A549 (cell line): ENCODE measurements around the gene UGT1A3. TPM values are rescaled to one million over a fixed set of nuclear protein-coding genes. Genes with fewer than 3 reads are reported as not detected.

ENCODE experiments used
- ATAC-seq, 2 experiments: fragments of 200-7000 bp in 1 of 2; fragments of >200 bp in 1 of 2; cut with Nextera tagmentation in 1 of 2; cut with Tn5 transposase in 1 of 2; 3 replicates each; pipeline versions ENCODE4 v1.8.0 to v1.9.1; 2018 to 2020; ENCODE audit warnings: mild to moderate bottlenecking in 1 of 2, moderate library complexity in 1 of 2
- CTCF ChIA-PET: fragments of 300-600 bp; sonication (Branson Sonifier 250); formaldehyde crosslinking; extraction: SDS; loops from one replicate; lab custom pipeline; 2021; ENCODE audit warnings: antibody characterized with exemption, inconsistent platforms; lab: Yijun Ruan, JAX
- POLR2A ChIA-PET: fragments of 350-600 bp; formaldehyde crosslinking; extraction: SDS; loops from one replicate; lab custom pipeline; 2021; ENCODE audit warnings: antibody characterized with exemption, inconsistent platforms; lab: Yijun Ruan, JAX
- DNase-seq, 2 experiments: peaks; one replicate each; pipeline versions ENCODE4 v3.0.0 to v3.0.0-alpha.2; 2011 to 2016; ENCODE audit warnings: low read depth in 1 of 2, low spot score in 1 of 2
- FAIRE-seq: peaks from 2 replicates; lab custom pipeline; 2011; peaks lifted over from hg19 to GRCh38; lab: Jason Lieb, UNC
- H3K27ac ChIP-seq, 2 experiments: fragments of >200 bp; sonication (Bioruptor Twin); formaldehyde crosslinking; 3 replicates each; pipeline ENCODE4 v1.5.1; 2016 to 2017
- H3K4me1 ChIP-seq: fragments of >200 bp; sonication (Bioruptor Twin); formaldehyde crosslinking; 3 replicates; pipeline ENCODE4 v1.6.1; 2016
- H3K4me2 ChIP-seq: fragments of >200 bp; sonication (Bioruptor Twin); formaldehyde crosslinking; 3 replicates; pipeline ENCODE4 v1.6.1; 2016
- H3K4me3 ChIP-seq: fragments of >200 bp; sonication (Bioruptor Twin); formaldehyde crosslinking; 3 replicates; pipeline ENCODE4 v1.5.1; 2016
- H3K9me3 ChIP-seq: fragments of >200 bp; sonication (Bioruptor Twin); formaldehyde crosslinking; 3 replicates; pipeline ENCODE4 v1.6.1; 2016
- ATOH8 ChIP-seq: fragments of 250-450 bp; sonication (Bioruptor Pico); IDR thresholded peaks from 2 replicates; pipeline ENCODE4 v1.5.0; 2020; ENCODE audit warnings: low read depth, mild to moderate bottlenecking, moderate library complexity
- BCL3 ChIP-seq: fragments of >200 bp; sonication (Bioruptor Twin); formaldehyde crosslinking; IDR thresholded peaks from 3 replicates; pipeline ENCODE4 v1.6.1; 2016
- CBX8 ChIP-seq: fragments of 200-600 bp; sonication (generic); IDR thresholded peaks from 2 replicates; pipeline ENCODE4 v1.6.1; 2016
- CEBPB ChIP-seq, 2 experiments: fragments of >200 bp in 1 of 2; sonication (Bioruptor Twin) in 1 of 2; formaldehyde crosslinking in 1 of 2; IDR thresholded peaks; 2 replicates each; pipeline ENCODE4 v1.6.1; 2012 to 2016
- ELK1 ChIP-seq: fragments of 150-350 bp; IDR thresholded peaks from 2 replicates; pipeline ENCODE4 v1.6.1; 2014; ENCODE audit warnings: low read depth, mild to moderate bottlenecking, low read length
- EP300 ChIP-seq, 2 experiments: fragments of >200 bp; sonication (Bioruptor Twin); formaldehyde crosslinking; IDR thresholded peaks; 2 replicates in 1 of 2; 3 replicates in 1 of 2; pipeline ENCODE4 v1.6.1; 2016 to 2017
- FOSB ChIP-seq: fragments of 250-450 bp; sonication (Bioruptor Pico); IDR thresholded peaks from 2 replicates; pipeline ENCODE4 v1.5.0; 2020; ENCODE audit warnings: mild to moderate bottlenecking, moderate library complexity
- FOXS1 ChIP-seq: fragments of 250-450 bp; sonication (Bioruptor Pico); IDR thresholded peaks from 2 replicates; pipeline ENCODE4 v1.5.0; 2020; ENCODE audit warnings: mild to moderate bottlenecking, moderate library complexity
- HMGXB4 ChIP-seq: fragments of 250-450 bp; sonication (Bioruptor Pico); IDR thresholded peaks from 2 replicates; pipeline ENCODE4 v1.5.0; 2021; ENCODE audit warnings: mild to moderate bottlenecking, moderate library complexity, borderline replicate concordance
- HOXB13 ChIP-seq: fragments of 250-450 bp; sonication (Bioruptor Pico); IDR thresholded peaks from 2 replicates; pipeline ENCODE4 v1.5.0; 2020; ENCODE audit warnings: low read depth, mild to moderate bottlenecking, moderate library complexity
- HOXB5 ChIP-seq: fragments of 250-450 bp; sonication (Bioruptor Pico); IDR thresholded peaks from 2 replicates; pipeline ENCODE4 v1.5.0; 2020; ENCODE audit warnings: mild to moderate bottlenecking, moderate library complexity
- JUN ChIP-seq, 2 experiments: fragments of >200 bp; sonication (Bioruptor Twin); formaldehyde crosslinking; IDR thresholded peaks; 2 replicates in 1 of 2; 3 replicates in 1 of 2; pipeline ENCODE4 v1.6.1; 2016 to 2017
- JUNB ChIP-seq: fragments of >200 bp; sonication (Bioruptor Twin); formaldehyde crosslinking; IDR thresholded peaks from 2 replicates; pipeline ENCODE4 v1.6.1; 2016
- KDM1A ChIP-seq: fragments of 200-600 bp; sonication (generic); IDR thresholded peaks from 2 replicates; pipeline ENCODE4 v1.6.1; 2016; ENCODE audit warnings: low read depth, mild to moderate bottlenecking
- MYC ChIP-seq: IDR thresholded peaks from 2 replicates; pipeline ENCODE4 v1.6.1; 2012; ENCODE audit warnings: mild to moderate bottlenecking, inconsistent platforms, low read length, improper control_type of control experiment, borderline replicate concordance
- NFE2L2 ChIP-seq: fragments of 150-350 bp; conservative IDR thresholded peaks from 2 replicates; pipeline ENCODE4 v1.6.1; 2014; ENCODE audit warnings: low read length
- NR3C1 ChIP-seq: fragments of >200 bp; sonication (Bioruptor Twin); formaldehyde crosslinking; IDR thresholded peaks from 3 replicates; pipeline ENCODE4 v1.6.1; 2017
- PBX3 ChIP-seq: IDR thresholded peaks from 2 replicates; pipeline ENCODE4 v1.6.1; 2012
- POLR2A ChIP-seq: IDR thresholded peaks from 2 replicates; pipeline ENCODE4 v1.6.1; 2012; ENCODE audit warnings: mild to moderate bottlenecking, low read length
- RAD21 ChIP-seq, 2 experiments: fragments of >200 bp in 1 of 2; sonication (Bioruptor Twin) in 1 of 2; formaldehyde crosslinking in 1 of 2; IDR thresholded peaks in 1 of 2; conservative IDR thresholded peaks in 1 of 2; 2 replicates in 1 of 2; 3 replicates in 1 of 2; pipeline ENCODE4 v1.6.1; 2012 to 2018; ENCODE audit warnings: inconsistent platforms in 1 of 2
- RARB ChIP-seq: fragments of 250-450 bp; sonication (Bioruptor Pico); IDR thresholded peaks from 2 replicates; pipeline ENCODE4 v1.8.0; 2021; ENCODE audit warnings: mild to moderate bottlenecking, moderate library complexity
- RCOR1 ChIP-seq: fragments of 150-350 bp; IDR thresholded peaks from 2 replicates; pipeline ENCODE4 v1.6.1; 2014; ENCODE audit warnings: antibody characterized with exemption, low read length, low read depth
- USF2 ChIP-seq: fragments of 450-650 bp; IDR thresholded peaks from 2 replicates; pipeline ENCODE4 v1.6.1; 2014; ENCODE audit warnings: antibody characterized with exemption
- ZNF302 ChIP-seq: fragments of 250-450 bp; sonication (Bioruptor Pico); IDR thresholded peaks from 2 replicates; pipeline ENCODE4 v1.9.0; 2021; ENCODE audit warnings: inconsistent platforms, mild to moderate bottlenecking, moderate library complexity
- WGBS: methylation state at CpG from one replicate; pipeline ENCODE4 v1.1.6; 2017; ENCODE audit errors: missing lambda C conversion rate; 5-methylcytosine and 5-hydroxymethylcytosine counted together
- polyA plus RNA-seq, 4 experiments: library from polyadenylated mRNA; depleted of rRNA in 3 of 4; stranded (reverse); fragments of >200 nt; fragmentation: RNase III in 1 of 4; extraction: RNeasy Plus Mini Kit Qiagen cat#74134 plus additional on column Dnase treatment in 1 of 4; gene quantifications; 2 replicates in 3 of 4; 3 replicates in 1 of 4; pipeline ENCODE4 v1.2.3, GENCODE V29; 2011 to 2017

Gene UGT1A3
- polyA plus RNA-seq, 2 of the 4 experiments (the other 2 are of a cell fraction), result 0.23 to 0.39 TPM

GRCh38 chr2:233680361-233681045, 48.3 kb upstream of the UGT1A3 start:
- POLR2A ChIA-PET, result no interaction called here
- WGBS, result 91% methylated on average over 4 of the region's 4 CpGs
- Histone ChIP-seq H3K27ac (peak overlapping the region; percentile 44 to 80; a peak in 5 of 6 replicates), H3K4me3 (no peak overlapping the region), H3K4me2 (no peak overlapping the region), H3K9me3 (peaks cover 5% of the 10 kb centered on the region), H3K4me1 (peaks cover 16% of the 10 kb centered on the region; the same call in 1 of the 3 replicates)
- CTCF ChIA-PET, result interaction anchor here (0.6 to 1.8 kb wide), 5 partner anchors 8 to 518 kb away, joined by 3 to 4 read pairs (median 3); no protein-coding TSS in a partner anchor
- TF ChIP-seq CBX8 (no peak), RARB (CRISPR knock-in tag) (no peak), JUNB (no peak), NFE2L2 (no peak), FOSB (CRISPR knock-in tag) (no peak), HMGXB4 (CRISPR knock-in tag) (no peak), ZNF302 (CRISPR knock-in tag) (no peak), BCL3 (no peak), MYC (no peak), RAD21 (conservative IDR thresholded peaks at IDR 0.05 in 1 of 2, IDR thresholded peaks at IDR 0.05 in 1 of 2) (no peak), KDM1A (no peak), USF2 (no peak), HOXB5 (CRISPR knock-in tag) (no peak), JUN (IDR thresholded peaks at IDR 0.05) (no peak), RCOR1 (no peak)
- no peak for FAIRE-seq
- peak in 1 of 2 experiments; percentile 26; a peak in 2 of 6 replicates for ATAC-seq
- DNase-seq, result no peak

GRCh38 chr2:233681521-233682099, 47.2 kb upstream of the UGT1A3 start, which contains the start of gene UGT1A7:
TSS of gene UGT1A7 (plus strand) at chr2:233681901. CDS start at chr2:233681938, 37 bp downstream.
- H3K4me3 ChIP-seq, result no peak within 1 kb of the TSS
- ChIA-PET POLR2A (no interaction called here), CTCF (interaction anchor here (0.5 to 1.8 kb wide), 4 partner anchors 10 to 1201 kb away, joined by 3 to 4 read pairs (median 4); no protein-coding TSS in a partner anchor)
- DNase-seq (no peak), FAIRE-seq (no peak), ATAC-seq (peak in 1 of 2 experiments; percentile 26; a peak in 2 of 6 replicates)
- 81% methylated on average over 5 of the region's 5 CpGs for WGBS
- H3K4me2 ChIP-seq, result no peak within 1 kb of the TSS
- H3K27ac ChIP-seq, result peak within 1 kb of the TSS; percentile 45 to 80
- peaks cover 9% of the 10 kb centered on the region; the same call in 1 of the 3 replicates for H3K4me1 ChIP-seq
- H3K9me3 ChIP-seq, result peaks cover 15% of the 10 kb centered on the region
- TF ChIP-seq KDM1A (no peak), RCOR1 (no peak), PBX3 (no peak), NR3C1 (no peak), CEBPB (IDR thresholded peaks at IDR 0.05) (0 out of 4 replicates have a peak, but pooled peaks of 1 of the 2 experiments have one; percentile 15), ELK1 (no peak), HOXB13 (CRISPR knock-in tag) (no peak), CBX8 (no peak), FOXS1 (no peak), ZNF302 (CRISPR knock-in tag) (no peak), USF2 (no peak), EP300 (IDR thresholded peaks at IDR 0.05) (peak in 1 of 2 experiments; percentile 33; a peak in 1 of 5 replicates), ATOH8 (CRISPR knock-in tag) (no peak), RARB (CRISPR knock-in tag) (no peak), JUNB (peak; percentile 20; the same call in 1 of the 2 replicates), POLR2A (no peak)
